Effector memory CD4-positive, alpha-beta T cell (primary cell): ENCODE data around the gene LGALSL.

Experiments
- DNase-seq, 3 donors: peaks; one replicate each; pipeline ENCODE4 v3.0.0-alpha.2; 2020
- H3K27ac ChIP-seq: 2 replicates; pipeline ENCODE4 v1.7.0; 2013; ENCODE audit warnings: mild to moderate bottlenecking, low read length, moderate library complexity; ENCODE audit not compliant: insufficient read depth, poor library complexity, severe bottlenecking
- H3K27me3 ChIP-seq: replicated peaks from 2 replicates; pipeline ENCODE4 v1.7.0; 2013; ENCODE audit warnings: mild to moderate bottlenecking, low read length; ENCODE audit not compliant: insufficient read depth, control insufficient read depth, poor library complexity, severe bottlenecking
- H3K36me3 ChIP-seq: 2 replicates; pipeline ENCODE4 v1.7.0; 2013; ENCODE audit warnings: mild to moderate bottlenecking, low read length, moderate library complexity; ENCODE audit not compliant: control insufficient read depth, insufficient read depth
- H3K4me1 ChIP-seq: 2 replicates; pipeline ENCODE4 v1.7.0; 2013; ENCODE audit warnings: low read length, mild to moderate bottlenecking; ENCODE audit not compliant: control insufficient read depth, insufficient read depth, poor library complexity, severe bottlenecking
- H3K4me3 ChIP-seq: 2 replicates; pipeline ENCODE4 v1.7.0; 2013; ENCODE audit warnings: low read length, low read depth, mild to moderate bottlenecking; ENCODE audit not compliant: insufficient read depth, poor library complexity, severe bottlenecking
- H3K9me3 ChIP-seq: 2 replicates; pipeline ENCODE4 v1.7.0; 2013; ENCODE audit warnings: mild to moderate bottlenecking, low read length, moderate library complexity; ENCODE audit not compliant: control insufficient read depth

The LGALSL gene

GRCh38 chr2:64457524-64457923 is 3.6 kb downstream of the LGALSL start:
- Histone ChIP-seq H3K4me3 (no peak overlapping the region), H3K27me3 (no peaks in the 10 kb centered on the region), H3K9me3 (no peaks in the 10 kb centered on the region), H3K36me3 (no peaks in the 10 kb centered on the region), H3K4me1 (peaks cover 3% of the 10 kb centered on the region), H3K27ac (no peak overlapping the region)
- DNase-seq, result no peak

- H3K27me3 ChIP-seq, result no peaks in the 10 kb centered on the region
- no peaks in the 10 kb centered on the region for H3K36me3 ChIP-seq
- DNase-seq, result no peak
- H3K4me3 ChIP-seq, result no peak overlapping the region
- no peaks in the 10 kb centered on the region for H3K9me3 ChIP-seq
- no peak overlapping the region for H3K27ac ChIP-seq
- peaks cover 3% of the 10 kb centered on the region for H3K4me1 ChIP-seq
These were observed 5.6 kb downstream of the LGALSL start for GRCh38 chr2:64459575-64459974.

GRCh38 chr2:64460330-64460729 is 6.4 kb downstream of the LGALSL start:
- no peaks in the 10 kb centered on the region for H3K4me1 ChIP-seq
- no peaks in the 10 kb centered on the region for H3K9me3 ChIP-seq
- H3K27ac ChIP-seq, result no peak overlapping the region
- H3K36me3 ChIP-seq, result no peaks in the 10 kb centered on the region
- DNase-seq, result no peak
- H3K27me3 ChIP-seq, result no peaks in the 10 kb centered on the region
- H3K4me3 ChIP-seq, result no peak overlapping the region

GRCh38 chr2:64461271-64462058 is 7.5 kb downstream of the LGALSL start:
- Histone ChIP-seq H3K27ac (no peak overlapping the region), H3K9me3 (no peaks in the 10 kb centered on the region), H3K4me1 (no peaks in the 10 kb centered on the region), H3K36me3 (no peaks in the 10 kb centered on the region), H3K4me3 (no peak overlapping the region), H3K27me3 (no peaks in the 10 kb centered on the region)
- DNase-seq, result no peak

GRCh38 chr2:64462171-64462570 is 8.2 kb downstream of the LGALSL start:
- Histone ChIP-seq H3K27ac (no peak overlapping the region), H3K27me3 (no peaks in the 10 kb centered on the region), H3K36me3 (no peaks in the 10 kb centered on the region), H3K4me3 (no peak overlapping the region), H3K9me3 (no peaks in the 10 kb centered on the region), H3K4me1 (no peaks in the 10 kb centered on the region)
- no peak for DNase-seq

- Histone ChIP-seq H3K4me1 (no peaks in the 10 kb centered on the region), H3K27me3 (no peaks in the 10 kb centered on the region), H3K4me3 (no peak overlapping the region), H3K9me3 (no peaks in the 10 kb centered on the region), H3K36me3 (no peaks in the 10 kb centered on the region), H3K27ac (no peak overlapping the region)
- DNase-seq, result no peak
These were observed 9.2 kb downstream of the LGALSL start for GRCh38 chr2:64462940-64463700.

- no peak for DNase-seq
- Histone ChIP-seq H3K4me1 (no peaks in the 10 kb centered on the region), H3K27me3 (no peaks in the 10 kb centered on the region), H3K36me3 (no peaks in the 10 kb centered on the region), H3K9me3 (no peaks in the 10 kb centered on the region), H3K27ac (no peak overlapping the region), H3K4me3 (no peak overlapping the region)
These were observed 9.8 kb downstream of the LGALSL start for GRCh38 chr2:64463781-64464180.

- H3K4me1 ChIP-seq, result no peaks in the 10 kb centered on the region
- no peak for DNase-seq
These were observed 12.6 kb downstream of the LGALSL start for GRCh38 chr2:64466478-64467085.

GRCh38 chr2:64467096-64467843 is 13.3 kb downstream of the LGALSL start:
- H3K27ac ChIP-seq, result no peak overlapping the region
- H3K9me3 ChIP-seq, result no peaks in the 10 kb centered on the region
- no peaks in the 10 kb centered on the region for H3K36me3 ChIP-seq
- no peaks in the 10 kb centered on the region for H3K4me1 ChIP-seq
- no peak for DNase-seq
- no peaks in the 10 kb centered on the region for H3K27me3 ChIP-seq
- no peak overlapping the region for H3K4me3 ChIP-seq

More at GRCh38 chr2:64466478-64467085, 12.6 kb downstream of the LGALSL start:
- Histone ChIP-seq H3K9me3 (no peaks in the 10 kb centered on the region), H3K4me3 (no peak overlapping the region), H3K27ac (no peak overlapping the region), H3K27me3 (no peaks in the 10 kb centered on the region), H3K36me3 (no peaks in the 10 kb centered on the region)
